GM12878 (cell line): ENCODE measurements around the gene COX6B1. TPM values are rescaled to one million over a fixed set of nuclear protein-coding genes. Genes with fewer than 3 reads are reported as not detected.

Experiments
- ATAC-seq: fragments of 200-7000 bp; cut with Tn5 transposase; 3 replicates; pipeline ENCODE4 v1.9.1; 2020; ENCODE audit warnings: mild to moderate bottlenecking, moderate library complexity
- BruUV-seq: library from RNA; stranded (reverse); fragments of 400-500 nt; replicated peaks from 2 replicates; lab custom pipeline; 2021; lab: Mats Ljungman, UMichigan
- CTCF ChIA-PET: fragments of 300-600 bp; sonication (Branson Sonifier 250); formaldehyde crosslinking; extraction: SDS; loops from one replicate; lab custom pipeline; 2021; ENCODE audit warnings: inconsistent platforms; lab: Yijun Ruan, JAX
- POLR2A ChIA-PET: fragments of 350-600 bp; formaldehyde crosslinking; extraction: SDS; loops from one replicate; lab custom pipeline; 2021; ENCODE audit warnings: inconsistent platforms; lab: Charles Lee
- RAD21 ChIA-PET: fragments of 300-600 bp; sonication (Branson Sonifier 250); formaldehyde crosslinking; loops from one replicate; lab custom pipeline; 2023; ENCODE audit warnings: antibody characterized with exemption; ENCODE audit not compliant: unreplicated experiment; lab: Charles Lee
- SMC1A ChIA-PET: fragments of 300-600 bp; sonication (Branson Sonifier 250); formaldehyde crosslinking; loops from one replicate; lab custom pipeline; 2023; ENCODE audit not compliant: unreplicated experiment, uncharacterized antibody; lab: Charles Lee
- DNase-seq: peaks from one replicate; pipeline ENCODE4 v3.0.0-alpha.2; 2011; ENCODE audit warnings: low read depth, low spot score
- FAIRE-seq: peaks from 3 replicates; lab custom pipeline; 2011; peaks lifted over from hg19 to GRCh38; lab: Jason Lieb, UNC
- H2AFZ ChIP-seq: 2 replicates; pipeline ENCODE4 v1.6.0; 2011; ENCODE audit warnings: low read depth, low read length, control low read depth; ENCODE audit not compliant: control insufficient read depth
- H3K27ac ChIP-seq: 2 replicates; pipeline ENCODE4 v1.5.1; 2011; ENCODE audit warnings: control low read depth; ENCODE audit not compliant: control insufficient read depth, insufficient read depth
- H3K27me3 ChIP-seq, 2 experiments: replicated peaks in 1 of 2; 2 replicates each; pipeline versions ENCODE4 v1.6.0 to v1.6.1; 2011; ENCODE audit warnings: low read length in 1 of 2; ENCODE audit not compliant: control insufficient read depth in 2 of 2, insufficient read depth in 2 of 2
- H3K36me3 ChIP-seq, 2 experiments: 2 replicates each; pipeline ENCODE4 v1.5.1; 2011; ENCODE audit warnings: low read length in 1 of 2; ENCODE audit not compliant: control insufficient read depth in 2 of 2, insufficient read depth in 2 of 2
- H3K4me1 ChIP-seq: 2 replicates; pipeline ENCODE4 v1.6.1; 2011; ENCODE audit warnings: mild to moderate bottlenecking, low read length, moderate library complexity, mixed read lengths; ENCODE audit not compliant: control insufficient read depth, insufficient read depth
- H3K4me2 ChIP-seq: 2 replicates; pipeline ENCODE4 v1.6.0; 2011; ENCODE audit warnings: control low read depth; ENCODE audit not compliant: control insufficient read depth, insufficient read depth
- H3K4me3 ChIP-seq: fragments of 200-600 bp; sonication (generic); 2 replicates; pipeline ENCODE4 v1.5.1; 2016
- H3K79me2 ChIP-seq: 2 replicates; pipeline ENCODE4 v1.6.0; 2011; ENCODE audit warnings: low read length; ENCODE audit not compliant: control insufficient read depth, insufficient read depth
- H3K9ac ChIP-seq: 2 replicates; pipeline ENCODE4 v1.8.0; 2011; ENCODE audit warnings: low read length, control low read depth, mixed read lengths; ENCODE audit not compliant: control insufficient read depth, insufficient read depth
- H3K9me3 ChIP-seq: replicated peaks from 3 replicates; pipeline ENCODE4 v1.5.1; 2011; ENCODE audit warnings: mild to moderate bottlenecking, low read length; ENCODE audit not compliant: control insufficient read depth, insufficient read depth
- H4K20me1 ChIP-seq: 2 replicates; pipeline ENCODE4 v1.6.0; 2011; ENCODE audit not compliant: control insufficient read depth, insufficient read depth
- BCL11A ChIP-seq: IDR thresholded peaks from 2 replicates; pipeline ENCODE4 v1.6.1; 2011; ENCODE audit warnings: low read depth, low read length
- ESRRA ChIP-seq: IDR thresholded peaks from 2 replicates; pipeline ENCODE4 v1.6.1; 2012; ENCODE audit warnings: mild to moderate bottlenecking, low read length, improper control_type of control experiment
- EZH2 ChIP-seq: IDR thresholded peaks from 2 replicates; pipeline ENCODE4 v1.6.1; 2012; ENCODE audit warnings: low read depth, mild to moderate bottlenecking, control low read depth, inconsistent platforms, low read length, borderline replicate concordance; ENCODE audit not compliant: control insufficient read depth
- MTA2 ChIP-seq: fragments of 450-650 bp; IDR thresholded peaks from 2 replicates; pipeline ENCODE4 v1.6.1; 2016; ENCODE audit warnings: low read depth, mild to moderate bottlenecking, moderate library complexity
- NRF1 ChIP-seq: conservative IDR thresholded peaks from 2 replicates; pipeline ENCODE4 v1.6.1; 2011; ENCODE audit warnings: mild to moderate bottlenecking, low read depth, low read length, improper control_type of control experiment
- PML ChIP-seq: IDR thresholded peaks from 2 replicates; pipeline ENCODE4 v1.6.1; 2012; ENCODE audit warnings: low read length, inconsistent platforms
- SIX5 ChIP-seq: IDR thresholded peaks from 2 replicates; pipeline ENCODE4 v1.6.1; 2011; ENCODE audit warnings: mild to moderate bottlenecking, low read depth, low read length, moderate library complexity; ENCODE audit not compliant: severe bottlenecking
- SRF ChIP-seq, 2 experiments: IDR thresholded peaks; 2 replicates each; pipeline ENCODE4 v1.6.1; 2011; ENCODE audit warnings: low read depth in 2 of 2, low read length in 2 of 2, mild to moderate bottlenecking in 1 of 2, moderate library complexity in 1 of 2
- YBX1 ChIP-seq: fragments of 450-650 bp; IDR thresholded peaks from 2 replicates; pipeline ENCODE4 v1.6.1; 2016; ENCODE audit warnings: antibody characterized with exemption
- ZNF687 ChIP-seq: fragments of 450-650 bp; IDR thresholded peaks from 2 replicates; pipeline ENCODE4 v1.6.1; 2017; ENCODE audit warnings: mild to moderate bottlenecking, moderate library complexity
- WGBS: methylation state at CpG from one replicate; pipeline ENCODE4 v1.1.6; 2016; ENCODE audit warnings: low lambda C conversion rate; ENCODE audit not compliant: insufficient replicate concordance, insufficient coverage; ENCODE audit errors: missing lambda C conversion rate; 5-methylcytosine and 5-hydroxymethylcytosine counted together
- in situ Hi-C: fragments of 300-500 bp; cut with MboI; formaldehyde crosslinking; loops from 9 replicates; pipeline ENCODE4 v1.14.3; 2018; ENCODE audit warnings: mixed read lengths
- intact Hi-C: fragments of 100-400 bp; cut with micrococcal nuclease; formaldehyde crosslinking; loops from one replicate; pipeline ENCODE4 v1.14.2; 2022; ENCODE audit not compliant: unreplicated experiment
- polyA plus RNA-seq, 11 experiments: library from polyadenylated mRNA; depleted of rRNA in 4 of 11; unstranded in 6 of 11; stranded (reverse) in 5 of 11; fragments of >200 nt; fragmentation: Nextera tagmentation in 4 of 11; fragmentation: Illumina TruSeq in 1 of 11; extraction: Ambion mirVana in 4 of 11; extraction: Trizol in 1 of 11; gene quantifications; 1 replicate in 1 of 11; 2 replicates in 10 of 11; pipeline versions ENCODE4 v1.2.1 to v1.2.3, GENCODE V29; 2011 to 2016; ENCODE audit warnings: inconsistent platforms in 2 of 11, missing spikeins in 2 of 11, low read depth in 1 of 11
- total RNA-seq, 4 experiments: library from RNA; depleted of rRNA in 3 of 4; stranded (reverse); fragments of >200 nt in 3 of 4; fragmentation: Illumina TruSeq in 1 of 4; extraction: Trizol in 1 of 4; gene quantifications; 2 replicates each; pipeline versions ENCODE4 v1.2.1 to v1.2.3, GENCODE V29; 2013 to 2021
- TF ChIP-seq, protein P1 (sequence below): IDR thresholded peaks from 2 replicates; pipeline ENCODE4 v1.6.1; 2012; ENCODE audit warnings: mild to moderate bottlenecking, low read depth, low read length
- TF ChIP-seq, protein P2 (sequence below): IDR thresholded peaks from 2 replicates; pipeline ENCODE4 v1.6.1; 2012; ENCODE audit warnings: low read depth, low read length, improper control_type of control experiment

COX6B1 gene
- total and polyA plus RNA-seq, 10 of the 15 experiments (the other 5 are each of a cell fraction or from before 2014, with no cell fraction given), result 500 to 1,700 (median 862) TPM

- TF ChIP-seq ZNF687 (no peak), NRF1 (no peak), YBX1 (0 out of 2 replicates have a peak, but pooled peaks have one; percentile 77), MTA2 (peak; percentile 75)
- TF ChIP-seq, all 136 proteins: peak for 36
These were observed 45.9 kb downstream of the COX6B1 start (continued) for GRCh38 chr19:35693835-35694599.

DNA sequence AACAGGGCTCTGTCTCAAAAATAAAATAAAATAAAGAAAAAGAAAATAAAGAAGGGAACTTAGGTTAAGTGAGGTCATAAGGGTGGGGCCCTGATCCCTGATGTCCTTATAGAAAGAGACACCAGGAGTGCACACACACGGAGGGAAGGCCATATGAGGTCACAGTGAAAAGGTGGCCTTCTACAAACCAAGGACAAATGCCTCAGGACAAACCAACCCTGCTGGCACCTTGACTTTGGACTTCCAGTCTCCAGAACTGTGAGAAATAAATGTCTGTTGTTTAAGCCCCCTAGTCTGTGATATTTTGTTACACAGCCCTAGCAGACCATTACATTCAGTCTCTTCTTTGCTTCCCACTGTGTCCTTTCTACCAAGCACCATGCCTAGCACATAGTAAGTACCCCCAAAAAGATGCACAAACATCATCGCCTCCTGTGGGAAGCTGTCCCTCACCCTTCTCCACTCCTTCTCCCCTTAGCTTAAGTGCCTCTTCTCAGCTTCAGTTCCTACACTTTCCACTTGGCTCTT, 47.8 kb downstream of the COX6B1 start:
- BruUV-seq, result TSS peak; percentile 63
- no peak for TF ChIP-seq ESRRA
- TF ChIP-seq BCL11A, result no peak
- TF ChIP-seq PML, result no peak
- TF ChIP-seq, protein P1, sequence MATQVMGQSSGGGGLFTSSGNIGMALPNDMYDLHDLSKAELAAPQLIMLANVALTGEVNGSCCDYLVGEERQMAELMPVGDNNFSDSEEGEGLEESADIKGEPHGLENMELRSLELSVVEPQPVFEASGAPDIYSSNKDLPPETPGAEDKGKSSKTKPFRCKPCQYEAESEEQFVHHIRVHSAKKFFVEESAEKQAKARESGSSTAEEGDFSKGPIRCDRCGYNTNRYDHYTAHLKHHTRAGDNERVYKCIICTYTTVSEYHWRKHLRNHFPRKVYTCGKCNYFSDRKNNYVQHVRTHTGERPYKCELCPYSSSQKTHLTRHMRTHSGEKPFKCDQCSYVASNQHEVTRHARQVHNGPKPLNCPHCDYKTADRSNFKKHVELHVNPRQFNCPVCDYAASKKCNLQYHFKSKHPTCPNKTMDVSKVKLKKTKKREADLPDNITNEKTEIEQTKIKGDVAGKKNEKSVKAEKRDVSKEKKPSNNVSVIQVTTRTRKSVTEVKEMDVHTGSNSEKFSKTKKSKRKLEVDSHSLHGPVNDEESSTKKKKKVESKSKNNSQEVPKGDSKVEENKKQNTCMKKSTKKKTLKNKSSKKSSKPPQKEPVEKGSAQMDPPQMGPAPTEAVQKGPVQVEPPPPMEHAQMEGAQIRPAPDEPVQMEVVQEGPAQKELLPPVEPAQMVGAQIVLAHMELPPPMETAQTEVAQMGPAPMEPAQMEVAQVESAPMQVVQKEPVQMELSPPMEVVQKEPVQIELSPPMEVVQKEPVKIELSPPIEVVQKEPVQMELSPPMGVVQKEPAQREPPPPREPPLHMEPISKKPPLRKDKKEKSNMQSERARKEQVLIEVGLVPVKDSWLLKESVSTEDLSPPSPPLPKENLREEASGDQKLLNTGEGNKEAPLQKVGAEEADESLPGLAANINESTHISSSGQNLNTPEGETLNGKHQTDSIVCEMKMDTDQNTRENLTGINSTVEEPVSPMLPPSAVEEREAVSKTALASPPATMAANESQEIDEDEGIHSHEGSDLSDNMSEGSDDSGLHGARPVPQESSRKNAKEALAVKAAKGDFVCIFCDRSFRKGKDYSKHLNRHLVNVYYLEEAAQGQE, result no peak
- no peak for TF ChIP-seq SIX5
- no peak for TF ChIP-seq SRF (IDR thresholded peaks at IDR 0.05; ENCODE audit: low read depth in 2 of 2, low read length in 2 of 2)
- TF ChIP-seq, protein P2, sequence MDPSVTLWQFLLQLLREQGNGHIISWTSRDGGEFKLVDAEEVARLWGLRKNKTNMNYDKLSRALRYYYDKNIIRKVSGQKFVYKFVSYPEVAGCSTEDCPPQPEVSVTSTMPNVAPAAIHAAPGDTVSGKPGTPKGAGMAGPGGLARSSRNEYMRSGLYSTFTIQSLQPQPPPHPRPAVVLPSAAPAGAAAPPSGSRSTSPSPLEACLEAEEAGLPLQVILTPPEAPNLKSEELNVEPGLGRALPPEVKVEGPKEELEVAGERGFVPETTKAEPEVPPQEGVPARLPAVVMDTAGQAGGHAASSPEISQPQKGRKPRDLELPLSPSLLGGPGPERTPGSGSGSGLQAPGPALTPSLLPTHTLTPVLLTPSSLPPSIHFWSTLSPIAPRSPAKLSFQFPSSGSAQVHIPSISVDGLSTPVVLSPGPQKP, result no peak
- no peak for TF ChIP-seq EZH2

More for the DNA sequence above, 47.8 kb downstream of the COX6B1 start:
- ATAC-seq (no peak), DNase-seq (no peak), FAIRE-seq (no peak)
- Histone ChIP-seq H3K4me2 (no peak overlapping the region), H3K27ac (peak overlapping the region; percentile 79), H3K4me3 (no peak overlapping the region), H3K79me2 (no peaks in the 10 kb centered on the region), H3K4me1 (peaks cover 22% of the 10 kb centered on the region), H3K27me3 (no peaks in the 10 kb centered on the region), H3K36me3 (no peaks in the 10 kb centered on the region), H3K9ac (no peak overlapping the region), H2AFZ (no peak overlapping the region), H4K20me1 (no peaks in the 10 kb centered on the region), H3K9me3 (no peaks in the 10 kb centered on the region; the same call in 2 of the 3 replicates)
- in situ Hi-C loops, result no loop called here
- intact Hi-C loops, result loop anchor here (2.0 kb wide), 1 partner anchor 123 kb away; no protein-coding TSS in a partner anchor
- ChIA-PET SMC1A (interaction anchor here (0.8 to 12.3 kb wide), 9 partner anchors 12 to 235 kb away, joined by 3 to 375 read pairs (median 5); partner anchors contain the start of genes IGFLR1, PSENEN and U2AF1L4), RAD21 (interaction anchor here (1.0 to 11.0 kb wide), 9 partner anchors 18 to 343 kb away, joined by 3 to 430 read pairs (median 8); partner anchors contain the start of genes IGFLR1, LIN37, PSENEN and U2AF1L4), POLR2A (interaction anchor here (1.1 to 11.9 kb wide), 9 partner anchors 15 to 365 kb away, joined by 3 to 516 read pairs (median 6); partner anchors contain the start of genes COX6B1, IGFLR1, PSENEN and U2AF1L4), CTCF (interaction anchor here (1.2 to 7.8 kb wide), 8 partner anchors 12 to 235 kb away, joined by 4 to 271 read pairs (median 8); partner anchors contain the start of genes IGFLR1, LIN37, PSENEN and U2AF1L4)
- WGBS, result 76% methylated on average over 2 of the region's 2 CpGs
